Right atrium auricular region (tissue), 2 donors: ENCODE measurements around the gene GCM1. TPM values are rescaled to one million over a fixed set of nuclear protein-coding genes. Genes with fewer than 3 reads are reported as not detected.

Experiments used
- DNase-seq: peaks from one replicate; pipeline ENCODE4 v3.0.0-alpha.2; 2019; ENCODE audit warnings: low spot score
- H3K27ac ChIP-seq, 2 donors: fragments of 200-600 bp; sonication (generic); 1 replicate in 1 of 2; 2 replicates in 1 of 2; pipeline ENCODE4 v1.5.1; 2016 to 2019
- H3K27me3 ChIP-seq, 2 donors: fragments of 200-600 bp; sonication (generic); one replicate each; pipeline versions ENCODE4 v1.5.1 to v1.6.0; 2017 to 2019
- H3K36me3 ChIP-seq: fragments of 200-600 bp; sonication (generic); one replicate; pipeline ENCODE4 v1.5.1; 2016
- H3K4me1 ChIP-seq, 2 donors: fragments of 200-600 bp; sonication (generic); one replicate each; pipeline versions ENCODE4 v1.5.1 to v1.6.0; 2017 to 2019
- H3K4me3 ChIP-seq, 2 donors: fragments of 200-600 bp; sonication (generic); 1 replicate in 1 of 2; 2 replicates in 1 of 2; pipeline ENCODE4 v1.5.1; 2017 to 2019; ENCODE audit warnings: mild to moderate bottlenecking in 1 of 2, moderate library complexity in 1 of 2
- H3K9me3 ChIP-seq, 2 donors: fragments of 200-600 bp; sonication (generic); one replicate each; pipeline ENCODE4 v1.5.1; 2019
- total RNA-seq, 2 donors: library from RNA; depleted of rRNA; stranded (reverse); fragments of >200 nt; gene quantifications; one replicate each; pipeline ENCODE4 v1.1.0, GENCODE V29; 2016
- TF ChIP-seq, protein P1 (sequence below), 2 donors: fragments of 200-600 bp; sonication (generic); IDR thresholded peaks; one replicate each; pipeline ENCODE4 v1.5.1; 2019; ENCODE audit warnings: antibody characterized with exemption in 2 of 2

The GCM1 gene
- total RNA-seq, 2 donors from 2014 or later, result not detected

- Histone ChIP-seq H3K36me3 (peaks cover 58% of the 10 kb centered on the region), H3K27ac (no peak overlapping the region), H3K4me1 (no peaks in the 10 kb centered on the region), H3K27me3 (no peaks in the 10 kb centered on the region), H3K4me3 (no peak overlapping the region), H3K9me3 (no peaks in the 10 kb centered on the region)
- no peak for DNase-seq
- TF ChIP-seq, protein P1, sequence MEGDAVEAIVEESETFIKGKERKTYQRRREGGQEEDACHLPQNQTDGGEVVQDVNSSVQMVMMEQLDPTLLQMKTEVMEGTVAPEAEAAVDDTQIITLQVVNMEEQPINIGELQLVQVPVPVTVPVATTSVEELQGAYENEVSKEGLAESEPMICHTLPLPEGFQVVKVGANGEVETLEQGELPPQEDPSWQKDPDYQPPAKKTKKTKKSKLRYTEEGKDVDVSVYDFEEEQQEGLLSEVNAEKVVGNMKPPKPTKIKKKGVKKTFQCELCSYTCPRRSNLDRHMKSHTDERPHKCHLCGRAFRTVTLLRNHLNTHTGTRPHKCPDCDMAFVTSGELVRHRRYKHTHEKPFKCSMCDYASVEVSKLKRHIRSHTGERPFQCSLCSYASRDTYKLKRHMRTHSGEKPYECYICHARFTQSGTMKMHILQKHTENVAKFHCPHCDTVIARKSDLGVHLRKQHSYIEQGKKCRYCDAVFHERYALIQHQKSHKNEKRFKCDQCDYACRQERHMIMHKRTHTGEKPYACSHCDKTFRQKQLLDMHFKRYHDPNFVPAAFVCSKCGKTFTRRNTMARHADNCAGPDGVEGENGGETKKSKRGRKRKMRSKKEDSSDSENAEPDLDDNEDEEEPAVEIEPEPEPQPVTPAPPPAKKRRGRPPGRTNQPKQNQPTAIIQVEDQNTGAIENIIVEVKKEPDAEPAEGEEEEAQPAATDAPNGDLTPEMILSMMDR (IDR thresholded peaks at IDR 0.05), result no peak
Measured at GRCh38 chr6:53090576-53090975, 58.1 kb downstream of the GCM1 start.

DNA sequence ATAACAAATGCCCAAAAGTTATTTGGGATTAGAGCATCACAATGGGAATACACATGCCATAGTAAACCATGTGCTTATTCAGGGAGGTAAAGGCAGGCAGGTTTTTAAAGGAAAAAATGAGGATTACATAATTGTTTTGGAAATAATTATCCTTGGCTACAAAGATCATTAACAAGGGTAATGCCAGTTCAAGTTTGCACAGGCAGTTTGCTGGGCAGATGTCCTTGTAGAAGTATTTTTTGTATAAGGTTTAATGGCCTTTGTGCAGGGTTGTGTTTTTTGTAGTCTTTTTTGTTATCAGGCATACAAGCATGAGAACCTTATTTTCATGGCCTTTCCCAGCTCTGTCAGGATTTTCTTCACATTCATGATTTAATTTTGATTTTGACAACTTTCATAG, 58.7 kb downstream of the GCM1 start:
- H3K27me3 ChIP-seq, result no peaks in the 10 kb centered on the region
- no peak overlapping the region for H3K4me3 ChIP-seq
- TF ChIP-seq, protein P1 (IDR thresholded peaks at IDR 0.05), result no peak
- H3K9me3 ChIP-seq, result no peaks in the 10 kb centered on the region
- H3K27ac ChIP-seq, result no peak overlapping the region
- peaks cover 55% of the 10 kb centered on the region for H3K36me3 ChIP-seq
- DNase-seq, result no peak
- no peaks in the 10 kb centered on the region for H3K4me1 ChIP-seq

DNA sequence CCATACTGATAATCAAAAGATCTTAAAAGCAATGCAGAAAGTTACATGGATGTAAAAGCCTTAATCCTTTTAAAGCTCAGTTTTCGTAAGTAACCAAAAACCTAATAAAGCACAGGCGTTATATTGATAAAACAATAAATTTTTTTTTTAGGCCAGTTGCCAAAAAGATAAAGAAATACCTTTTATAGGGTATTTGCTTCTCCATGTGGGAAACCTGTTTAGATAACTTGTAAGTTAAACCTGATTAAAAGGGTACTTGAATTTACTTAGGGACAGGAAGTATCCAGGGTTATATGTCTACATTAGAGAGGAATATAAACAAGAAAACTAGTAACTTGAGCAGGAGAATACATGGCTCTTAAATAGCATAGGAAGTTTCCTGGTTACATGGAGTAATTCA, 62.3 kb downstream of the GCM1 start:
- Histone ChIP-seq H3K36me3 (peaks cover 63% of the 10 kb centered on the region), H3K4me1 (no peaks in the 10 kb centered on the region), H3K27ac (no peak overlapping the region), H3K9me3 (no peaks in the 10 kb centered on the region), H3K4me3 (no peak overlapping the region), H3K27me3 (no peaks in the 10 kb centered on the region)
- TF ChIP-seq, protein P1 (IDR thresholded peaks at IDR 0.05), result no peak
- no peak for DNase-seq

DNA sequence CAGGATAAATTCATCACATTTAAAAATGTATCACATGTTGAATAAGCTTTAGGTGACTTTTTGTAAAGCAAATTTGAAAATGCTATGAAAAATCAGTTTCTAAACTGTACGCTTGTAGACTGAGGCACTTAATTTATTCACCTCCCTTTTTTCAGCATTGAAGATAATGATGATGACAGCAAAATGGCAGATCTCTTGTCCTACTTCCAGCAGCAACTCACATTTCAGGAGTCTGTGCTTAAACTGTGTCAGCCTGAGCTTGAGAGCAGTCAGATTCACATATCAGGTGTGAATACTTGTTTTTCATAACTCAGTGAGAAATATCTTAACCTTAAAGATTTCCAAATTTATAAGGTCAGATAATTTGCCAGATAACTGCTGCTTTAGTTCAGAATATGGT, 67.8 kb downstream of the GCM1 start:
- Histone ChIP-seq H3K36me3 (peaks cover 76% of the 10 kb centered on the region), H3K27me3 (no peaks in the 10 kb centered on the region), H3K9me3 (no peaks in the 10 kb centered on the region), H3K4me1 (no peaks in the 10 kb centered on the region), H3K27ac (no peak overlapping the region), H3K4me3 (no peak overlapping the region)
- no peak for DNase-seq
- TF ChIP-seq, protein P1 (IDR thresholded peaks at IDR 0.05), result no peak

Other genes with a start within 250 kb of the GCM1 start
- gene GSTA3, start 239.1 kb downstream of the GCM1 start, total RNA-seq, result not detected
- gene GSTA4, start 153.6 kb downstream of the GCM1 start, total RNA-seq, result 10 to 100 TPM in 1 of 2 donors, 1 to 10 TPM in 1; 9.3 to 12.1 TPM
- gene CILK1, start 87.0 kb downstream of the GCM1 start, total RNA-seq, result 1 to 10 TPM; 7.0 to 9.7 TPM
- gene FBXO9, start 83.4 kb downstream of the GCM1 start, total RNA-seq, result 10 to 100 TPM; 35.8 to 50.5 TPM
- 10 to 100 TPM; 31.2 to 34.9 TPM for gene ELOVL5, start 200.1 kb upstream of the GCM1 start, total RNA-seq